22Rv1 (cell line): ENCODE data around the gene PHF20.

Source experiments
- ZFX ChIP-seq: fragments of 450-650 bp; IDR thresholded peaks from 2 replicates; pipeline ENCODE4 v1.6.1; 2017; ENCODE audit warnings: antibody characterized with exemption, borderline replicate concordance
- TF ChIP-seq, protein P1 (sequence below): fragments of 450-650 bp; IDR thresholded peaks from 2 replicates; pipeline ENCODE4 v1.5.1; 2017; ENCODE audit warnings: mild to moderate bottlenecking

DNA sequence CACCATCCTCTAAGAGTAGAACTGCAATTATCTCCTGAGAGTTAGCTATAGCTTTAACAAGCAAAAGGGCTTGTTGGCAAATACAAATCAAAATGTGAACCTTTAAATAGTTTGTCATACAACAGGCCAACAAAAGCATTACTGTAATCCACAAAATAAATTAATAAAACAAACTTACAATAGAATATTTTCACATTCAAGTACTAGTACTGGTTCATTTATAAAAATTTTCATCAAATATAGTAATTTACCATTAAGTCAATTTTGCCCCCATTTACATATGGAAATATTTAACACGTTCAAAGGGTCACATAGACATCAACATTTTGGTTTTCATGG, 39.2 kb upstream of the PHF20 start:
- TF ChIP-seq, protein P1, sequence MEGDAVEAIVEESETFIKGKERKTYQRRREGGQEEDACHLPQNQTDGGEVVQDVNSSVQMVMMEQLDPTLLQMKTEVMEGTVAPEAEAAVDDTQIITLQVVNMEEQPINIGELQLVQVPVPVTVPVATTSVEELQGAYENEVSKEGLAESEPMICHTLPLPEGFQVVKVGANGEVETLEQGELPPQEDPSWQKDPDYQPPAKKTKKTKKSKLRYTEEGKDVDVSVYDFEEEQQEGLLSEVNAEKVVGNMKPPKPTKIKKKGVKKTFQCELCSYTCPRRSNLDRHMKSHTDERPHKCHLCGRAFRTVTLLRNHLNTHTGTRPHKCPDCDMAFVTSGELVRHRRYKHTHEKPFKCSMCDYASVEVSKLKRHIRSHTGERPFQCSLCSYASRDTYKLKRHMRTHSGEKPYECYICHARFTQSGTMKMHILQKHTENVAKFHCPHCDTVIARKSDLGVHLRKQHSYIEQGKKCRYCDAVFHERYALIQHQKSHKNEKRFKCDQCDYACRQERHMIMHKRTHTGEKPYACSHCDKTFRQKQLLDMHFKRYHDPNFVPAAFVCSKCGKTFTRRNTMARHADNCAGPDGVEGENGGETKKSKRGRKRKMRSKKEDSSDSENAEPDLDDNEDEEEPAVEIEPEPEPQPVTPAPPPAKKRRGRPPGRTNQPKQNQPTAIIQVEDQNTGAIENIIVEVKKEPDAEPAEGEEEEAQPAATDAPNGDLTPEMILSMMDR, result no peak
- TF ChIP-seq ZFX, result no peak
